ENCODE measurements around the gene CGNL1.

Gene CGNL1

GRCh38 chr15:57458356-57458781, 82.1 kb downstream of the CGNL1 start:
- TF ChIP-seq TAF1 (IDR thresholded peaks at IDR 0.05; ENCODE audit: borderline replicate concordance, insufficient read depth, low read length) (no peak), REST (IDR thresholded peaks at IDR 0.05; ENCODE audit: insufficient read depth in 1 of 2, low read depth in 2 of 2, low read length in 2 of 2) (no peak), SIN3A (IDR thresholded peaks at IDR 0.05; ENCODE audit: borderline replicate concordance, insufficient read depth, low read length) (no peak)

- TF ChIP-seq POLR2AphosphoS5 (IDR thresholded peaks at IDR 0.05; ENCODE audit: low read depth, low read length) (no peak), SIN3A (IDR thresholded peaks at IDR 0.05; ENCODE audit: borderline replicate concordance, insufficient read depth, low read length) (no peak), REST (IDR thresholded peaks at IDR 0.05; ENCODE audit: insufficient read depth in 1 of 2, low read depth in 2 of 2, low read length in 2 of 2) (no peak), FOXP2 (optimal IDR thresholded peaks at IDR 0.05; ENCODE audit: borderline replicate concordance, extremely low read depth, extremely low read length, insufficient read depth) (no peak), TAF1 (IDR thresholded peaks at IDR 0.05; ENCODE audit: borderline replicate concordance, insufficient read depth, low read length) (no peak)
These were observed 84.0 kb downstream of the CGNL1 start for GRCh38 chr15:57460208-57460816.

GRCh38 chr15:57461541-57461940, 85.2 kb downstream of the CGNL1 start:
- no peak for TF ChIP-seq FOXP2 (optimal IDR thresholded peaks at IDR 0.05; ENCODE audit: borderline replicate concordance, extremely low read depth, extremely low read length, insufficient read depth)
- no peak for TF ChIP-seq POLR2AphosphoS5 (IDR thresholded peaks at IDR 0.05; ENCODE audit: low read depth, low read length)
- no peak for TF ChIP-seq SIN3A (IDR thresholded peaks at IDR 0.05; ENCODE audit: borderline replicate concordance, insufficient read depth, low read length)
- no peak for TF ChIP-seq TAF1 (IDR thresholded peaks at IDR 0.05; ENCODE audit: borderline replicate concordance, insufficient read depth, low read length)
- TF ChIP-seq REST (IDR thresholded peaks at IDR 0.05; ENCODE audit: insufficient read depth in 1 of 2, low read depth in 2 of 2, low read length in 2 of 2) = no peak

- no peak for TF ChIP-seq TAF1 (IDR thresholded peaks at IDR 0.05; ENCODE audit: borderline replicate concordance, insufficient read depth, low read length)
These were observed 86.1 kb downstream of the CGNL1 start for GRCh38 chr15:57462381-57462780.

GRCh38 chr15:57463360-57463759, 87.1 kb downstream of the CGNL1 start:
- TF ChIP-seq FOXP2 (optimal IDR thresholded peaks at IDR 0.05; ENCODE audit: borderline replicate concordance, extremely low read depth, extremely low read length, insufficient read depth) (no peak), POLR2AphosphoS5 (IDR thresholded peaks at IDR 0.05; ENCODE audit: low read depth, low read length) (no peak)

GRCh38 chr15:57464480-57464879, 88.2 kb downstream of the CGNL1 start:
- no peak for TF ChIP-seq SIN3A (IDR thresholded peaks at IDR 0.05; ENCODE audit: borderline replicate concordance, insufficient read depth, low read length)
- TF ChIP-seq REST (IDR thresholded peaks at IDR 0.05; ENCODE audit: insufficient read depth in 1 of 2, low read depth in 2 of 2, low read length in 2 of 2) = no peak
- no peak for TF ChIP-seq POLR2AphosphoS5 (IDR thresholded peaks at IDR 0.05; ENCODE audit: low read depth, low read length)
- TF ChIP-seq TAF1 (IDR thresholded peaks at IDR 0.05; ENCODE audit: borderline replicate concordance, insufficient read depth, low read length) = no peak
- TF ChIP-seq FOXP2 (optimal IDR thresholded peaks at IDR 0.05; ENCODE audit: borderline replicate concordance, extremely low read depth, extremely low read length, insufficient read depth) = no peak
